ENCODE results near the gene SLFN12. TPM values are rescaled to one million over a fixed set of nuclear protein-coding genes. Genes with fewer than 3 reads are reported as not detected.

Gene SLFN12
- total RNA-seq, 1 donor from 2014 or later = 0.73 TPM

Other genes with a start within 250 kb of the SLFN12 start
- not detected for gene SLC35G3, start 238.1 kb downstream of the SLFN12 start, total RNA-seq
- gene SLFN5, start 189.4 kb downstream of the SLFN12 start, total RNA-seq = 5.2 TPM
- gene SLFN11, start 58.9 kb downstream of the SLFN12 start, total RNA-seq = 2.7 TPM
- 1.6 TPM for gene SLFN13, start 16.3 kb upstream of the SLFN12 start, total RNA-seq
- 0.30 TPM for gene SLFN12L, start 105.2 kb upstream of the SLFN12 start, total RNA-seq
- gene SLFN14, start 128.3 kb upstream of the SLFN12 start, total RNA-seq = 0.05 TPM
- 5.3 TPM for gene PEX12, start 146.1 kb upstream of the SLFN12 start, total RNA-seq
- 39.6 TPM for gene AP2B1, start 154.8 kb upstream of the SLFN12 start, total RNA-seq